Spinal cord (tissue), 10 donors: ENCODE measurements around the gene ERBB3. TPM values are rescaled to one million over a fixed set of nuclear protein-coding genes. Genes with fewer than 3 reads are reported as not detected.

Experiments used
- DNase-seq, 6 donors: peaks; one replicate each; pipeline versions ENCODE4 v3.0.0 to v3.0.0-alpha.2; 2013 to 2015; ENCODE audit warnings: low spot score in 6 of 6, low read depth in 4 of 6
- H3K27ac ChIP-seq: one replicate; pipeline ENCODE4 v1.5.1; 2013; ENCODE audit warnings: low read depth, low read length, control low read depth
- H3K27me3 ChIP-seq: one replicate; pipeline ENCODE4 v1.6.1; 2013; ENCODE audit warnings: low read length; ENCODE audit not compliant: control insufficient read depth, insufficient read depth
- H3K36me3 ChIP-seq: one replicate; pipeline ENCODE4 v1.6.1; 2013; ENCODE audit warnings: low read length; ENCODE audit not compliant: control insufficient read depth, insufficient read depth
- H3K4me1 ChIP-seq: one replicate; pipeline ENCODE4 v1.6.1; 2013; ENCODE audit warnings: low read length; ENCODE audit not compliant: control insufficient read depth, insufficient read depth
- H3K4me3 ChIP-seq: one replicate; pipeline ENCODE4 v1.5.1; 2013; ENCODE audit warnings: low read depth, low read length, control low read depth
- H3K9me3 ChIP-seq: one replicate; pipeline ENCODE4 v1.6.1; 2013; ENCODE audit warnings: low read length; ENCODE audit not compliant: control insufficient read depth, insufficient read depth
- WGBS: methylation state at CpG from one replicate; pipeline ENCODE4 v1.1.5; 2013; ENCODE audit warnings: missing lambda C conversion rate; ENCODE audit not compliant: insufficient coverage; 5-methylcytosine and 5-hydroxymethylcytosine counted together
- long read RNA-seq, 4 donors: transcript quantifications; one replicate each; lab custom pipeline, GENCODE V29; 2026
- polyA plus RNA-seq, 2 donors: library from polyadenylated mRNA; unstranded; fragments of 120-200 nt; gene quantifications; one replicate each; pipeline ENCODE4 v1.2.1, GENCODE V29; 2013; ENCODE audit not compliant: insufficient read length in 2 of 2
- total RNA-seq, 2 donors: library from RNA; depleted of rRNA in 1 of 2; stranded (reverse); fragments of 120-200 nt in 1 of 2; fragments of >200 nt in 1 of 2; gene quantifications; one replicate each; pipeline versions ENCODE4 v1.2.3 to v1.2.4, GENCODE V29; 2013 to 2014
- donor health status: healthy.

Gene ERBB3
- total RNA-seq (10 to 100 TPM; 41.1 to 73.9 TPM), polyA plus RNA-seq (10 to 100 TPM; 70.1 to 95.1 TPM)
- long read RNA-seq, donor 1, full-length matches to known transcripts: 6 of 6 reads
- long read RNA-seq, donor 1, partial matches to known transcripts: 0 of 6 reads
- long read RNA-seq, donor 1, other reads (novel, unspliced or antisense): 0 of 6 reads
- long read RNA-seq, donor 2, partial matches to known transcripts: 0 of 2 reads
- long read RNA-seq, donor 2, other reads (novel, unspliced or antisense): 0 of 2 reads
- long read RNA-seq, donor 3, partial matches to known transcripts: 0 of 3 reads
- long read RNA-seq, donor 3, other reads (novel, unspliced or antisense): 0 of 3 reads
- long read RNA-seq, donor 4, full-length matches to known transcripts: 5 of 5 reads
- long read RNA-seq, donor 4, partial matches to known transcripts: 0 of 5 reads
- long read RNA-seq, donor 4, other reads (novel, unspliced or antisense): 0 of 5 reads

GRCh38 chr12:56079723-56080555 lies at the start of gene ERBB3:
TSS of gene ERBB3 (plus strand) at chr12:56080165. CDS start at chr12:56080301, 136 bp downstream.
- peak within 1 kb of the TSS; percentile 78 for H3K4me3 ChIP-seq
- peaks cover 2% of the 10 kb centered on the region for H3K36me3 ChIP-seq
- H3K9me3 ChIP-seq: no peaks in the 10 kb centered on the region
- peak in 3 of 6 donors; percentile 29 to 74 (median 50) for DNase-seq
- H3K27me3 ChIP-seq: peaks cover 31% of the 10 kb centered on the region
- H3K4me1 ChIP-seq: peaks cover 46% of the 10 kb centered on the region
- H3K27ac ChIP-seq: peak within 1 kb of the TSS; percentile 88
- under 1% methylated on average over 57 of the region's 59 CpGs for WGBS

GRCh38 chr12:56031987-56032386 lies 48.0 kb upstream of the ERBB3 start:
- WGBS: 100% methylated on average over 1 of the region's 1 CpG

GRCh38 chr12:56034586-56035332 lies 45.2 kb upstream of the ERBB3 start:
- Histone ChIP-seq H3K27me3 (no peaks in the 10 kb centered on the region), H3K4me1 (no peaks in the 10 kb centered on the region), H3K36me3 (peaks cover 63% of the 10 kb centered on the region), H3K4me3 (no peak overlapping the region), H3K27ac (no peak overlapping the region), H3K9me3 (no peaks in the 10 kb centered on the region)
- WGBS: 94% methylated on average over 18 of the region's 21 CpGs
- no peak for DNase-seq

More at GRCh38 chr12:56031987-56032386, 48.0 kb upstream of the ERBB3 start:
- peaks cover 78% of the 10 kb centered on the region for H3K36me3 ChIP-seq
- no peaks in the 10 kb centered on the region for H3K9me3 ChIP-seq
- H3K27me3 ChIP-seq: no peaks in the 10 kb centered on the region
- no peak overlapping the region for H3K27ac ChIP-seq
- H3K4me3 ChIP-seq: no peak overlapping the region
- DNase-seq: no peak
- peaks cover 2% of the 10 kb centered on the region for H3K4me1 ChIP-seq

GRCh38 chr12:56037161-56037560 lies 42.8 kb upstream of the ERBB3 start:
- Histone ChIP-seq H3K27me3 (no peaks in the 10 kb centered on the region), H3K36me3 (peaks cover 50% of the 10 kb centered on the region), H3K4me1 (peaks cover 3% of the 10 kb centered on the region), H3K4me3 (no peak overlapping the region), H3K9me3 (no peaks in the 10 kb centered on the region), H3K27ac (no peak overlapping the region)
- 67% methylated on average over 1 of the region's 2 CpGs for WGBS
- DNase-seq: no peak

GRCh38 chr12:56038022-56038655 lies 41.8 kb upstream of the ERBB3 start:
- WGBS: no CpG with 5 or more reads among the region's 2 CpGs
- Histone ChIP-seq H3K27me3 (no peaks in the 10 kb centered on the region), H3K36me3 (peaks cover 41% of the 10 kb centered on the region), H3K4me3 (no peak overlapping the region), H3K4me1 (peaks cover 4% of the 10 kb centered on the region), H3K27ac (no peak overlapping the region), H3K9me3 (no peaks in the 10 kb centered on the region)
- no peak for DNase-seq

GRCh38 chr12:56040151-56040550 lies 39.8 kb upstream of the ERBB3 start:
- Histone ChIP-seq H3K4me1 (peaks cover 6% of the 10 kb centered on the region), H3K27me3 (no peaks in the 10 kb centered on the region), H3K27ac (no peak overlapping the region), H3K36me3 (peaks cover 27% of the 10 kb centered on the region), H3K4me3 (no peak overlapping the region), H3K9me3 (no peaks in the 10 kb centered on the region)
- DNase-seq: no peak
- no CpG with 5 or more reads among the region's 1 CpG for WGBS

- Histone ChIP-seq H3K36me3 (peaks cover 27% of the 10 kb centered on the region), H3K27me3 (no peaks in the 10 kb centered on the region), H3K4me3 (peak overlapping the region; percentile 94), H3K27ac (peak overlapping the region; percentile 96), H3K4me1 (peaks cover 6% of the 10 kb centered on the region), H3K9me3 (no peaks in the 10 kb centered on the region)
- DNase-seq: no peak
- WGBS: no CpG with 5 or more reads among the region's 14 CpGs
These were observed 38.9 kb upstream of the ERBB3 start for GRCh38 chr12:56040963-56041551.

GRCh38 chr12:56041552-56042429 lies 38.2 kb upstream of the ERBB3 start, which contains the start of gene RPS26:
TSS of gene RPS26 (plus strand) at chr12:56041918. CDS start at chr12:56042167, 249 bp downstream.
- Histone ChIP-seq H3K36me3 (peaks cover 21% of the 10 kb centered on the region), H3K4me3 (peak within 1 kb of the TSS; percentile 94), H3K27ac (peak within 1 kb of the TSS; percentile 96), H3K27me3 (no peaks in the 10 kb centered on the region), H3K4me1 (peaks cover 6% of the 10 kb centered on the region), H3K9me3 (no peaks in the 10 kb centered on the region)
- DNase-seq: peak; percentile 94 to 100 (median 98)
- WGBS: 0% methylated on average over 38 of the region's 50 CpGs
